NCI-H2171 (cell line): ENCODE results near the gene ZNF485.
"Not testable (repeated sequence)": the region's sequence is repeated elsewhere in the genome, so short reads cannot be mapped to it uniquely, and the experiment has no call there.

Source experiments
- DNase-seq: peaks from one replicate; lab custom pipeline; 2025; lab: John Stamatoyannopoulos, UW

Gene ZNF485

GRCh38 chr10:43606323-43607198 is at the start of gene ZNF485:
Gene ZNF485 (plus strand): TSS chr10:43606438. CDS start chr10:43607051, 613 bp downstream.
- peak; percentile 45 for DNase-seq

GRCh38 chr10:43557214-43557613 is 49.0 kb upstream of the ZNF485 start:
- no peak for DNase-seq

GRCh38 chr10:43569681-43570080 is 36.6 kb upstream of the ZNF485 start:
- no peak for DNase-seq

- DNase-seq: no peak
Measured at GRCh38 chr10:43570971-43571370, 35.3 kb upstream of the ZNF485 start.

GRCh38 chr10:43573250-43574000 is 32.8 kb upstream of the ZNF485 start:
- DNase-seq: no peak

GRCh38 chr10:43574001-43574892 is 32.0 kb upstream of the ZNF485 start, which contains the start of gene ZNF239:
Gene ZNF239 (minus strand): TSS chr10:43574616. CDS start chr10:43558079, 16,537 bp downstream.
- peak; percentile 49 for DNase-seq

GRCh38 chr10:43574906-43575305 is 31.3 kb upstream of the ZNF485 start:
- no peak for DNase-seq

GRCh38 chr10:43576062-43576461 is 30.2 kb upstream of the ZNF485 start:
- no peak for DNase-seq

GRCh38 chr10:43576580-43576979 is 29.7 kb upstream of the ZNF485 start:
- no peak for DNase-seq

GRCh38 chr10:43584051-43584450 is 22.2 kb upstream of the ZNF485 start:
- DNase-seq: no peak

GRCh38 chr10:43585046-43585445 is 21.2 kb upstream of the ZNF485 start:
- no peak for DNase-seq

- DNase-seq: no peak
Measured at GRCh38 chr10:43585981-43586729, 20.1 kb upstream of the ZNF485 start.

GRCh38 chr10:43586730-43587115 is 19.5 kb upstream of the ZNF485 start:
- DNase-seq: not testable (repeated sequence)

GRCh38 chr10:43591303-43591904 is 14.8 kb upstream of the ZNF485 start:
- no peak for DNase-seq

- no peak for DNase-seq
Measured at GRCh38 chr10:43594944-43595589, 11.2 kb upstream of the ZNF485 start.

GRCh38 chr10:43595739-43596298 is 10.4 kb upstream of the ZNF485 start:
- DNase-seq: no peak

- DNase-seq: no peak
Measured at GRCh38 chr10:43596546-43596945, 9.7 kb upstream of the ZNF485 start.

GRCh38 chr10:43598446-43598845 is 7.8 kb upstream of the ZNF485 start:
- no peak for DNase-seq

GRCh38 chr10:43599333-43599732 is 6.9 kb upstream of the ZNF485 start:
- DNase-seq: no peak

- DNase-seq: not testable (repeated sequence)
Measured at GRCh38 chr10:43601576-43601975, 4.7 kb upstream of the ZNF485 start.
